Fibroblast of lung (primary cell): ENCODE data around the gene FAM120AOS. TPM values are rescaled to one million over a fixed set of nuclear protein-coding genes. Genes with fewer than 3 reads are reported as not detected.

ENCODE experiments used
- DNase-seq, 2 donors: peaks; one replicate each; pipeline versions ENCODE4 v3.0.0 to v3.0.0-alpha.2; 2010; ENCODE audit warnings: low read depth in 2 of 2
- H2AFZ ChIP-seq: 2 replicates; pipeline ENCODE4 v1.5.1; 2012; ENCODE audit warnings: low read length, control low read depth, inconsistent platforms
- H3K27ac ChIP-seq: 2 replicates; pipeline ENCODE4 v1.5.1; 2011; ENCODE audit warnings: low read length, control low read depth; ENCODE audit not compliant: insufficient read depth
- H3K27me3 ChIP-seq: 2 replicates; pipeline ENCODE4 v1.5.1; 2011; ENCODE audit warnings: mild to moderate bottlenecking, low read length; ENCODE audit not compliant: control insufficient read depth, insufficient read depth
- H3K36me3 ChIP-seq: 2 replicates; pipeline ENCODE4 v1.5.1; 2011; ENCODE audit warnings: low read length; ENCODE audit not compliant: control insufficient read depth, insufficient read depth
- H3K4me1 ChIP-seq: 2 replicates; pipeline ENCODE4 v1.5.1; 2011; ENCODE audit warnings: low read length; ENCODE audit not compliant: control insufficient read depth, insufficient read depth; ENCODE audit errors: extremely low read depth
- H3K4me2 ChIP-seq: 2 replicates; pipeline ENCODE4 v1.5.1; 2011; ENCODE audit warnings: low read length, control low read depth; ENCODE audit not compliant: insufficient read depth; ENCODE audit errors: extremely low read depth
- H3K4me3 ChIP-seq, 4 experiments: fragments of 200-600 bp in 1 of 4; sonication (generic) in 1 of 4; replicated peaks in 1 of 4; 2 replicates each; pipeline ENCODE4 v1.5.1; 2011 to 2016; ENCODE audit warnings: low read length in 4 of 4, low read depth in 3 of 4, mild to moderate bottlenecking in 3 of 4, control low read depth in 2 of 4, inconsistent platforms in 1 of 4, mixed read lengths in 1 of 4; ENCODE audit not compliant: insufficient read depth in 1 of 4; ENCODE audit errors: control extremely low read depth in 1 of 4
- H3K79me2 ChIP-seq: 2 replicates; pipeline ENCODE4 v1.5.1; 2012; ENCODE audit warnings: mild to moderate bottlenecking, low read length, inconsistent platforms; ENCODE audit not compliant: control insufficient read depth, insufficient read depth
- H3K9ac ChIP-seq: 2 replicates; pipeline ENCODE4 v1.5.1; 2011; ENCODE audit warnings: mild to moderate bottlenecking, low read length, control low read depth; ENCODE audit not compliant: insufficient read depth
- H3K9me3 ChIP-seq: 2 replicates; pipeline ENCODE4 v1.5.1; 2012; ENCODE audit warnings: low read depth, low read length; ENCODE audit not compliant: control insufficient read depth, insufficient read depth
- H4K20me1 ChIP-seq: 2 replicates; pipeline ENCODE4 v1.5.1; 2011; ENCODE audit warnings: low read length; ENCODE audit not compliant: control insufficient read depth, insufficient read depth; ENCODE audit errors: extremely low read depth
- CTCF ChIP-seq, 2 donors: IDR thresholded peaks in 1 of 2; conservative IDR thresholded peaks in 1 of 2; 1 replicate in 1 of 2; 2 replicates in 1 of 2; pipeline ENCODE4 v1.5.1; 2011 to 2012; ENCODE audit warnings: low read length in 2 of 2, control low read depth in 1 of 2, inconsistent platforms in 1 of 2, low read depth in 1 of 2, mild to moderate bottlenecking in 1 of 2
- EZH2 ChIP-seq: IDR thresholded peaks from 2 replicates; pipeline ENCODE4 v1.5.1; 2012; ENCODE audit warnings: low read length, control low read depth, mild to moderate bottlenecking; ENCODE audit errors: missing control alignments
- polyA plus RNA-seq, 2 donors: library from polyadenylated mRNA; depleted of rRNA in 1 of 2; stranded (reverse) in 1 of 2; unstranded in 1 of 2; fragments of >200 nt; gene quantifications; 2 replicates each; pipeline ENCODE4 v1.2.1, GENCODE V29; 2011 to 2012; ENCODE audit warnings: missing spikeins in 1 of 2
- total RNA-seq: library from RNA; depleted of rRNA; stranded (reverse); fragments of >200 nt; gene quantifications from 2 replicates; pipeline ENCODE4 v1.2.1, GENCODE V29; 2014

The FAM120AOS gene
- total and polyA plus RNA-seq, 2 donors (not counting 1 experiment from before 2014, with no cell fraction given), result 38.8 to 44.1 TPM

DNA sequence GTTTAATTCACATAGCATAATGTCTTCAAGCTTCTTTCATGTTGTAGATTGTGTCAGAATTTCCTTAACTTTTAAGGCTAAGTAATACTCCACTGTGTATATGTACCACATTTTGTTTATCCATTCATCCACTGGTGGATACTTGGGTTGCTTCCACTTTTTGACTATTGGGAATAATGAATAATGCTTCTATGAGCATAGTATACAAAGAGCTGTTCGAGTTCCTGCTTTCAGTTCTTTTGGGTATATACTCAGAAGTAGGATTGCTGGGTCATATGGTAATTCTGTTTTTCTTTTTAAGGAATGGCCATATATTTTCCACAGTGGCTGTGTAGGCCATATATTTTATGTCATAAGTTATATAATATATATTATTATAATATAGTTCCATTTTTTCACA lies 3.6 kb upstream of the FAM120AOS start:
- no peak overlapping the region for H3K4me3 ChIP-seq
- H4K20me1 ChIP-seq, result peaks cover 2% of the 10 kb centered on the region
- H3K27me3 ChIP-seq, result no peaks in the 10 kb centered on the region
- no peak overlapping the region for H3K4me2 ChIP-seq
- DNase-seq, result no peak
- no peaks in the 10 kb centered on the region for H3K9me3 ChIP-seq
- no peak for TF ChIP-seq EZH2
- H3K79me2 ChIP-seq, result peaks cover 95% of the 10 kb centered on the region
- H2AFZ ChIP-seq, result no peak overlapping the region
- no peak overlapping the region for H3K27ac ChIP-seq
- H3K9ac ChIP-seq, result no peak overlapping the region
- H3K36me3 ChIP-seq, result no peaks in the 10 kb centered on the region
- H3K4me1 ChIP-seq, result peaks cover 8% of the 10 kb centered on the region

- H4K20me1 ChIP-seq, result peaks cover 2% of the 10 kb centered on the region
These were observed 3.1 kb upstream of the FAM120AOS start for GRCh38 chr9:93456504-93456903.

DNA sequence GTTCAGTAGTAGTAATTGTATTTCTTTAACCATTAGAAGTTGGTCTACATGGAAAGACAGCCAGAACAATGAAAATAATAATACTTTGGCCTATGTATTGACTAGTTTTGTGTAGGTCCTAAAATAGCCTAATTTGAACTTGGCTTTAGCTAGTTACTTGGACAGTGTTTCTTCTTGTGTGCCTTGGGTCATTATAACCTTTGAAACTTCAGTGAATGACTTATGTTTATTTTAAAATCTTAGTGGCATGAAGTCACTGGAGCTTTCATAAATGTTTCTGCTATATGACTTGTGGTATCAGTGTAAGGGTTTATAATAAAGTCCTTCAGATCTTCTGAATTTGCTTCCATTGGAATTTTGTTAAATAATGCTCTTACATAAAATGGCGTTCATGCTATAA lies 2.6 kb upstream of the FAM120AOS start:
- no peaks in the 10 kb centered on the region for H3K9me3 ChIP-seq
- H3K27me3 ChIP-seq, result no peaks in the 10 kb centered on the region
- H4K20me1 ChIP-seq, result peaks cover 2% of the 10 kb centered on the region
- no peaks in the 10 kb centered on the region for H3K36me3 ChIP-seq
- H3K4me3 ChIP-seq, result no peak overlapping the region
- H3K4me1 ChIP-seq, result peaks cover 8% of the 10 kb centered on the region
- H3K27ac ChIP-seq, result no peak overlapping the region
- H3K9ac ChIP-seq, result no peak overlapping the region
- H2AFZ ChIP-seq, result no peak overlapping the region
- no peak for DNase-seq
- H3K4me2 ChIP-seq, result no peak overlapping the region
- TF ChIP-seq CTCF (conservative IDR thresholded peaks at IDR 0.05 in 1 of 2, IDR thresholded peaks at IDR 0.05 in 1 of 2; ENCODE audit: low read depth in 1 of 2, low read length in 2 of 2), result no peak
- TF ChIP-seq EZH2, result no peak
- peaks cover 90% of the 10 kb centered on the region for H3K79me2 ChIP-seq

More at GRCh38 chr9:93456504-93456903, 3.1 kb upstream of the FAM120AOS start:
- Histone ChIP-seq H3K9me3 (no peaks in the 10 kb centered on the region), H2AFZ (no peak overlapping the region), H3K4me3 (no peak overlapping the region), H3K79me2 (peaks cover 93% of the 10 kb centered on the region), H3K4me2 (no peak overlapping the region), H3K27me3 (no peaks in the 10 kb centered on the region), H3K9ac (no peak overlapping the region), H3K4me1 (peaks cover 8% of the 10 kb centered on the region), H3K36me3 (no peaks in the 10 kb centered on the region), H3K27ac (no peak overlapping the region)
- TF ChIP-seq CTCF (conservative IDR thresholded peaks at IDR 0.05 in 1 of 2, IDR thresholded peaks at IDR 0.05 in 1 of 2; ENCODE audit: low read depth in 1 of 2, low read length in 2 of 2) (no peak), EZH2 (no peak)
- DNase-seq, result no peak
